Muscle layer of colon (tissue), 2 donors: ENCODE data around the gene CST3.
"Not testable (repeated sequence)": the region's sequence is repeated elsewhere in the genome, so short reads cannot be mapped to it uniquely, and the experiment has no call there.

Source experiments
- H3K27ac ChIP-seq: one replicate; pipeline ENCODE4 v1.7.0; 2013; ENCODE audit warnings: low read depth, mild to moderate bottlenecking, low read length, moderate library complexity
- H3K27me3 ChIP-seq, 2 donors: one replicate each; pipeline ENCODE4 v1.7.0; 2013; ENCODE audit warnings: low read length in 2 of 2, mild to moderate bottlenecking in 2 of 2; ENCODE audit not compliant: insufficient read depth in 2 of 2, control insufficient read depth in 1 of 2
- H3K36me3 ChIP-seq: one replicate; pipeline ENCODE4 v1.7.0; 2013; ENCODE audit warnings: mild to moderate bottlenecking, low read length; ENCODE audit not compliant: insufficient read depth
- H3K4me1 ChIP-seq: one replicate; pipeline ENCODE4 v1.7.0; 2013; ENCODE audit warnings: mild to moderate bottlenecking, low read length; ENCODE audit not compliant: insufficient read depth
- H3K4me3 ChIP-seq, 2 donors: one replicate each; pipeline ENCODE4 v1.7.0; 2013; ENCODE audit warnings: low read length in 2 of 2, low read depth in 1 of 2, mild to moderate bottlenecking in 1 of 2, moderate library complexity in 1 of 2
- H3K9ac ChIP-seq: one replicate; pipeline ENCODE4 v1.7.0; 2013; ENCODE audit warnings: low read length
- H3K9me3 ChIP-seq: one replicate; pipeline ENCODE4 v1.7.0; 2013; ENCODE audit warnings: mild to moderate bottlenecking, low read length
- donor health status: abdominal sarcoma.
- donor health status: Adenocarcinoma of cecum.

CST3 gene

GRCh38 chr20:23637282-23638221, at the start of gene CST3:
Gene CST3 (minus strand): TSS chr20:23637955. CDS start chr20:23637862, 93 bp downstream.
- H3K4me3 ChIP-seq, result peak within 1 kb of the TSS; percentile 73 to 85
- H3K4me1 ChIP-seq, result peaks cover 34% of the 10 kb centered on the region
- no peaks in the 10 kb centered on the region for H3K27me3 ChIP-seq
- no peaks in the 10 kb centered on the region for H3K9me3 ChIP-seq
- H3K27ac ChIP-seq, result peak within 1 kb of the TSS; percentile 93
- peaks cover 13% of the 10 kb centered on the region for H3K36me3 ChIP-seq
- H3K9ac ChIP-seq, result peak within 1 kb of the TSS; percentile 37

- no peak overlapping the region for H3K4me3 ChIP-seq
- no peak overlapping the region for H3K9ac ChIP-seq
- H3K36me3 ChIP-seq, result no peaks in the 10 kb centered on the region
- no peaks in the 10 kb centered on the region for H3K9me3 ChIP-seq
- no peak overlapping the region for H3K27ac ChIP-seq
- no peaks in the 10 kb centered on the region for H3K4me1 ChIP-seq
- H3K27me3 ChIP-seq, result no peaks in the 10 kb centered on the region
Measured at GRCh38 chr20:23686046-23686750, 48.4 kb upstream of the CST3 start.

- H3K36me3 ChIP-seq, H3K4me1 ChIP-seq, H3K27ac ChIP-seq, H3K27me3 ChIP-seq, H3K9ac ChIP-seq, H3K9me3 ChIP-seq, H3K4me3 ChIP-seq: not testable (repeated sequence)
Measured at GRCh38 chr20:23685529-23685896, 47.8 kb upstream of the CST3 start.

GRCh38 chr20:23684261-23684660, 46.5 kb upstream of the CST3 start:
- H3K4me1 ChIP-seq, result no peaks in the 10 kb centered on the region
- H3K4me3 ChIP-seq, result no peak overlapping the region
- H3K27ac ChIP-seq, result no peak overlapping the region
- no peaks in the 10 kb centered on the region for H3K36me3 ChIP-seq
- no peaks in the 10 kb centered on the region for H3K27me3 ChIP-seq
- no peaks in the 10 kb centered on the region for H3K9me3 ChIP-seq
- no peak overlapping the region for H3K9ac ChIP-seq

GRCh38 chr20:23683807-23684206, 46.1 kb upstream of the CST3 start:
- no peaks in the 10 kb centered on the region for H3K36me3 ChIP-seq
- no peaks in the 10 kb centered on the region for H3K9me3 ChIP-seq
- H3K27me3 ChIP-seq, result no peaks in the 10 kb centered on the region
- no peak overlapping the region for H3K4me3 ChIP-seq
- H3K9ac ChIP-seq, result no peak overlapping the region
- H3K4me1 ChIP-seq, result no peaks in the 10 kb centered on the region
- H3K27ac ChIP-seq, result no peak overlapping the region

GRCh38 chr20:23683281-23683680, 45.5 kb upstream of the CST3 start:
- no peaks in the 10 kb centered on the region for H3K4me1 ChIP-seq
- no peak overlapping the region for H3K4me3 ChIP-seq
- H3K36me3 ChIP-seq, result no peaks in the 10 kb centered on the region
- H3K27me3 ChIP-seq, result no peaks in the 10 kb centered on the region
- no peaks in the 10 kb centered on the region for H3K9me3 ChIP-seq
- H3K27ac ChIP-seq, result no peak overlapping the region
- no peak overlapping the region for H3K9ac ChIP-seq

- H3K27me3 ChIP-seq, result no peaks in the 10 kb centered on the region
- H3K4me3 ChIP-seq, result no peak overlapping the region
- H3K9ac ChIP-seq, result no peak overlapping the region
- H3K4me1 ChIP-seq, result no peaks in the 10 kb centered on the region
- H3K9me3 ChIP-seq, result no peaks in the 10 kb centered on the region
- H3K36me3 ChIP-seq, result no peaks in the 10 kb centered on the region
- H3K27ac ChIP-seq, result no peak overlapping the region
Measured at GRCh38 chr20:23680146-23680545, 42.4 kb upstream of the CST3 start.

GRCh38 chr20:23679133-23680092, 41.7 kb upstream of the CST3 start:
- Histone ChIP-seq H3K27ac (no peak overlapping the region), H3K27me3 (no peaks in the 10 kb centered on the region), H3K9me3 (no peaks in the 10 kb centered on the region), H3K4me3 (no peak overlapping the region), H3K9ac (no peak overlapping the region), H3K4me1 (no peaks in the 10 kb centered on the region), H3K36me3 (no peaks in the 10 kb centered on the region)

- Histone ChIP-seq H3K9me3 (no peaks in the 10 kb centered on the region), H3K4me3 (no peak overlapping the region), H3K36me3 (no peaks in the 10 kb centered on the region), H3K9ac (no peak overlapping the region), H3K27me3 (no peaks in the 10 kb centered on the region), H3K27ac (no peak overlapping the region), H3K4me1 (no peaks in the 10 kb centered on the region)
Measured at GRCh38 chr20:23673209-23673608, 35.5 kb upstream of the CST3 start.

- no peak overlapping the region for H3K27ac ChIP-seq
Measured at GRCh38 chr20:23672158-23672557, 34.4 kb upstream of the CST3 start.

GRCh38 chr20:23671479-23671878, 33.7 kb upstream of the CST3 start:
- Histone ChIP-seq H3K4me3 (no peak overlapping the region), H3K9me3 (no peaks in the 10 kb centered on the region), H3K9ac (no peak overlapping the region), H3K36me3 (no peaks in the 10 kb centered on the region), H3K27ac (no peak overlapping the region), H3K27me3 (no peaks in the 10 kb centered on the region), H3K4me1 (no peaks in the 10 kb centered on the region)

More at GRCh38 chr20:23672158-23672557, 34.4 kb upstream of the CST3 start:
- H3K27me3 ChIP-seq, result no peaks in the 10 kb centered on the region
- H3K4me1 ChIP-seq, result no peaks in the 10 kb centered on the region
- H3K9ac ChIP-seq, result no peak overlapping the region
- H3K36me3 ChIP-seq, result no peaks in the 10 kb centered on the region
- H3K4me3 ChIP-seq, result no peak overlapping the region
- H3K9me3 ChIP-seq, result no peaks in the 10 kb centered on the region
